ENCODE results near the gene CHD3. TPM values are rescaled to one million over a fixed set of nuclear protein-coding genes. Genes with fewer than 3 reads are reported as not detected.

The CHD3 gene
- total and polyA plus RNA-seq, 2 of the 13 experiments (the other 11 are each of a cell fraction or from before 2014, with no cell fraction given): 2.7 to 3.7 TPM

- TF ChIP-seq ARID5B (CRISPR knock-in tag; IDR thresholded peaks at IDR 0.05) (peak; percentile 26; the same call in 1 of the 2 replicates), ZNF263 (CRISPR knock-in tag; IDR thresholded peaks at IDR 0.05) (no peak), ZBTB7B (CRISPR knock-in tag; IDR thresholded peaks at IDR 0.05) (peak; percentile 86), ZC3H13 (CRISPR knock-in tag; IDR thresholded peaks at IDR 0.05) (0 out of 2 replicates have a peak, but pooled peaks have one; percentile 4), PRMT3 (CRISPR knock-in tag; IDR thresholded peaks at IDR 0.05; ENCODE audit: borderline replicate concordance, low read depth) (no peak), MED13 (CRISPR knock-in tag; IDR thresholded peaks at IDR 0.05) (peak; percentile 67; the same call in 1 of the 2 replicates), KDM5A (IDR thresholded peaks at IDR 0.05; ENCODE audit: borderline replicate concordance, low read length) (peak; percentile 78; the same call in 1 of the 2 replicates), ZNF101 (CRISPR knock-in tag; IDR thresholded peaks at IDR 0.05; ENCODE audit: borderline replicate concordance, low read depth) (no peak), ZNF512B (CRISPR knock-in tag; IDR thresholded peaks at IDR 0.05; ENCODE audit: borderline replicate concordance) (no peak), EZH2 (conservative IDR thresholded peaks at IDR 0.05; ENCODE audit: low read depth, low read length) (no peak), MAX (IDR thresholded peaks at IDR 0.05) (peak; percentile 66), ATF2 (CRISPR knock-in tag; IDR thresholded peaks at IDR 0.05) (peak; percentile 90; the same call in 1 of the 2 replicates), ZNF431 (CRISPR knock-in tag; IDR thresholded peaks at IDR 0.05; ENCODE audit: borderline replicate concordance, low read depth) (no peak), DRAP1 (CRISPR knock-in tag; IDR thresholded peaks at IDR 0.05) (peak; percentile 58), NRL (CRISPR knock-in tag; IDR thresholded peaks at IDR 0.05; ENCODE audit: borderline replicate concordance) (peak; percentile 71; the same call in 1 of the 2 replicates), SMYD3 (CRISPR knock-in tag; IDR thresholded peaks at IDR 0.05) (0 out of 2 replicates have a peak, but pooled peaks have one; percentile 43), ZFP37 (CRISPR knock-in tag; IDR thresholded peaks at IDR 0.05; ENCODE audit: borderline replicate concordance) (no peak), ZNF546 (CRISPR knock-in tag; conservative IDR thresholded peaks at IDR 0.05) (peak; percentile 86; the same call in 1 of the 2 replicates), ZFY (CRISPR knock-in tag; IDR thresholded peaks at IDR 0.05) (peak; percentile 80), ZMYM3 (CRISPR knock-in tag; IDR thresholded peaks at IDR 0.05) (no peak)
Observed at GRCh38 chr17:7931709-7932482, 43.3 kb downstream of the CHD3 start, which contains the start of the genes CNTROB and TRAPPC1 (continued).
